HG03460 (cell line): Measurements from ENCODE around the gene CCDC124.

Experiments
- ATAC-seq: cut with Tn5 transposase; IDR thresholded peaks from one replicate; pipeline ENCODE4 v1.9.1; 2021; ENCODE audit not compliant: unreplicated experiment

The CCDC124 gene

GRCh38 chr19:17933414-17934129 is 757 bp downstream of the CCDC124 start:
- no peak for ATAC-seq

GRCh38 chr19:17936379-17936778 is 3.6 kb downstream of the CCDC124 start:
- no peak for ATAC-seq

GRCh38 chr19:17937371-17937900 is 4.6 kb downstream of the CCDC124 start:
- ATAC-seq, result no peak

- no peak for ATAC-seq
Measured at GRCh38 chr19:17938092-17938845, 5.5 kb downstream of the CCDC124 start.

GRCh38 chr19:17942181-17942580 is 9.4 kb downstream of the CCDC124 start:
- ATAC-seq, result no peak

GRCh38 chr19:17942582-17943273 is 9.9 kb downstream of the CCDC124 start:
- no peak for ATAC-seq

- ATAC-seq, result no peak
Measured at GRCh38 chr19:17943274-17944221, 10.7 kb downstream of the CCDC124 start.

GRCh38 chr19:17944301-17944700 is 11.5 kb downstream of the CCDC124 start:
- no peak for ATAC-seq

- peak; percentile 38 for ATAC-seq
Measured at GRCh38 chr19:17946965-17947784, 14.4 kb downstream of the CCDC124 start.

- ATAC-seq, result peak; percentile 33
Measured at GRCh38 chr19:17947815-17948513, 15.1 kb downstream of the CCDC124 start.

GRCh38 chr19:17948514-17948900 is 15.7 kb downstream of the CCDC124 start:
- ATAC-seq, result no peak

GRCh38 chr19:17948931-17949930 is 16.4 kb downstream of the CCDC124 start:
- no peak for ATAC-seq

GRCh38 chr19:17949956-17950309 is 17.1 kb downstream of the CCDC124 start:
- no peak for ATAC-seq

GRCh38 chr19:17950310-17951156 is 17.7 kb downstream of the CCDC124 start:
- ATAC-seq, result no peak

- ATAC-seq, result no peak
Measured at GRCh38 chr19:17951157-17951989, 18.6 kb downstream of the CCDC124 start.
